SU-DHL-6 (cell line): ENCODE results near the gene GGT1.
"Not testable (repeated sequence)": the region's sequence is repeated elsewhere in the genome, so short reads cannot be mapped to it uniquely, and the experiment has no call there.

ENCODE experiments used
- H2AFZ ChIP-seq: fragments of 200-600 bp; sonication (generic); 2 replicates; pipeline ENCODE4 v1.6.1; 2014; ENCODE audit warnings: low read depth, mild to moderate bottlenecking, moderate library complexity, mixed read lengths, antibody characterized with exemption, low read length; ENCODE audit not compliant: severe bottlenecking
- H3F3A ChIP-seq: fragments of 200-600 bp; shearing (Covaris generic); 2 replicates; pipeline ENCODE4 v1.6.0; 2016; ENCODE audit warnings: antibody characterized with exemption, mild to moderate bottlenecking; ENCODE audit not compliant: insufficient read depth
- H3K27ac ChIP-seq: fragments of 200-600 bp; sonication (generic); 2 replicates; pipeline ENCODE4 v1.5.1; 2016; ENCODE audit warnings: low read depth, mild to moderate bottlenecking, low read length, moderate library complexity, mixed read lengths
- H3K27me3 ChIP-seq: fragments of 200-600 bp; sonication (generic), shearing (Covaris generic); 2 replicates; pipeline ENCODE4 v1.6.0; 2014; ENCODE audit warnings: mild to moderate bottlenecking, low read length
- H3K36me3 ChIP-seq: fragments of 200-600 bp; sonication (generic); 2 replicates; pipeline ENCODE4 v1.6.1; 2014; ENCODE audit warnings: mild to moderate bottlenecking, low read length, mixed read lengths
- H3K4me2 ChIP-seq: fragments of 300-600, 200-600 bp; shearing (Covaris generic), sonication (generic); 2 replicates; pipeline ENCODE4 v1.6.0; 2014; ENCODE audit warnings: low read length, low read depth, mild to moderate bottlenecking; ENCODE audit not compliant: poor library complexity, severe bottlenecking
- H3K4me3 ChIP-seq: fragments of 200-600 bp; sonication (generic); 2 replicates; pipeline ENCODE4 v1.5.1; 2014; ENCODE audit warnings: antibody characterized with exemption, low read length, mild to moderate bottlenecking, mixed read lengths; ENCODE audit not compliant: insufficient read depth, poor library complexity, severe bottlenecking
- H3K79me2 ChIP-seq: fragments of 200-600 bp; sonication (generic); 2 replicates; pipeline ENCODE4 v1.6.1; 2014; ENCODE audit warnings: mild to moderate bottlenecking, low read length, moderate library complexity; ENCODE audit not compliant: insufficient read depth
- H3K9ac ChIP-seq: fragments of 200-600 bp; sonication (generic); 2 replicates; pipeline ENCODE4 v1.7.0; 2014; ENCODE audit warnings: mild to moderate bottlenecking, low read length
- H3K9me2 ChIP-seq: fragments of 200-600 bp; sonication (generic); replicated peaks from 2 replicates; pipeline ENCODE4 v1.6.1; 2014; ENCODE audit warnings: low read length; ENCODE audit not compliant: insufficient read depth
- H3K9me3 ChIP-seq: fragments of 200-600 bp; sonication (generic); 2 replicates; pipeline ENCODE4 v1.6.1; 2014; ENCODE audit warnings: low read length, mixed read lengths; ENCODE audit not compliant: insufficient read depth
- H4K20me1 ChIP-seq: fragments of 200-600 bp; sonication (generic); 2 replicates; pipeline ENCODE4 v1.6.1; 2014; ENCODE audit warnings: low read depth, mild to moderate bottlenecking, antibody characterized with exemption, low read length, moderate library complexity, mixed read lengths
- EZH2phosphoT487 ChIP-seq: fragments of 200-600 bp; sonication (generic), shearing (Covaris generic); conservative IDR thresholded peaks from 2 replicates; pipeline ENCODE4 v1.6.1; 2018; ENCODE audit warnings: mild to moderate bottlenecking, antibody characterized with exemption, low read length, moderate library complexity, mixed read lengths
- TF ChIP-seq, protein P1 (sequence below): fragments of 200-600 bp; sonication (generic); IDR thresholded peaks from one replicate; pipeline ENCODE4 v1.5.1; 2017; ENCODE audit warnings: antibody characterized with exemption, mild to moderate bottlenecking, low read length, moderate library complexity; ENCODE audit not compliant: insufficient read depth, poor library complexity, severe bottlenecking

GGT1 gene

DNA sequence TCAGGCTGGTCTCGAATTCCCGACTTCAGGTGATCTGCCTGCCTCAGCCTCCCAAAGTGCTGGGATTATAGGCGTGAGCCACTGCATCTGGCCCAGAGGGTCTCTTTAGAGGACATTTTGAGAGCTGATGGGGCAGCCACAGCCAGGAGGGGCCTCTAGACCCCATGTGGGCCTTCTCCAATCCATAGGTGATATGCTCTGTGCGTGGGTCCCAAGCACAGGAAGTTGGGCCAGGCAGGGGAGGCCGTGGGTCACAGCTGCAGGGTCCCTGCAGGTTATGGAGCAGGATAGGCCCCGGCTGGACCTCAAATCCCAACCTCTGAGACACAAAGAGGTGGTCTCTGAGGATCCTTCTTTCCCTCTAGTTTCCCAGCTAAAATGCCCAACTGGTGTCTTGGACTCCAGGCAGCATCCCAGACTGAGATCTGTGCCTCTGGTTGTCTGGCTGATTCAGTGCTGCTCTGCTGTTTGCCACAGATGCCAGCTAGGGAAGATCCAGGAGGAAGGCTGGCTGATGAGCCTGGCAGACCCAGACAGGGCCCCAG, 11.6 kb upstream of the GGT1 start:
- no peak overlapping the region for H3K27ac ChIP-seq
- no peaks in the 10 kb centered on the region for H4K20me1 ChIP-seq
- no peaks in the 10 kb centered on the region for H3K9me2 ChIP-seq
- no peaks in the 10 kb centered on the region for H3K27me3 ChIP-seq
- no peaks in the 10 kb centered on the region for H3F3A ChIP-seq
- H3K4me3 ChIP-seq: no peak overlapping the region
- H3K9me3 ChIP-seq: no peaks in the 10 kb centered on the region
- H3K36me3 ChIP-seq: no peaks in the 10 kb centered on the region
- no peak overlapping the region for H3K4me2 ChIP-seq
- no peak overlapping the region for H3K9ac ChIP-seq
- H3K79me2 ChIP-seq: no peaks in the 10 kb centered on the region
- TF ChIP-seq, protein P1, sequence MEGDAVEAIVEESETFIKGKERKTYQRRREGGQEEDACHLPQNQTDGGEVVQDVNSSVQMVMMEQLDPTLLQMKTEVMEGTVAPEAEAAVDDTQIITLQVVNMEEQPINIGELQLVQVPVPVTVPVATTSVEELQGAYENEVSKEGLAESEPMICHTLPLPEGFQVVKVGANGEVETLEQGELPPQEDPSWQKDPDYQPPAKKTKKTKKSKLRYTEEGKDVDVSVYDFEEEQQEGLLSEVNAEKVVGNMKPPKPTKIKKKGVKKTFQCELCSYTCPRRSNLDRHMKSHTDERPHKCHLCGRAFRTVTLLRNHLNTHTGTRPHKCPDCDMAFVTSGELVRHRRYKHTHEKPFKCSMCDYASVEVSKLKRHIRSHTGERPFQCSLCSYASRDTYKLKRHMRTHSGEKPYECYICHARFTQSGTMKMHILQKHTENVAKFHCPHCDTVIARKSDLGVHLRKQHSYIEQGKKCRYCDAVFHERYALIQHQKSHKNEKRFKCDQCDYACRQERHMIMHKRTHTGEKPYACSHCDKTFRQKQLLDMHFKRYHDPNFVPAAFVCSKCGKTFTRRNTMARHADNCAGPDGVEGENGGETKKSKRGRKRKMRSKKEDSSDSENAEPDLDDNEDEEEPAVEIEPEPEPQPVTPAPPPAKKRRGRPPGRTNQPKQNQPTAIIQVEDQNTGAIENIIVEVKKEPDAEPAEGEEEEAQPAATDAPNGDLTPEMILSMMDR: no peak
- no peak for TF ChIP-seq EZH2phosphoT487
- H2AFZ ChIP-seq: no peak overlapping the region

DNA sequence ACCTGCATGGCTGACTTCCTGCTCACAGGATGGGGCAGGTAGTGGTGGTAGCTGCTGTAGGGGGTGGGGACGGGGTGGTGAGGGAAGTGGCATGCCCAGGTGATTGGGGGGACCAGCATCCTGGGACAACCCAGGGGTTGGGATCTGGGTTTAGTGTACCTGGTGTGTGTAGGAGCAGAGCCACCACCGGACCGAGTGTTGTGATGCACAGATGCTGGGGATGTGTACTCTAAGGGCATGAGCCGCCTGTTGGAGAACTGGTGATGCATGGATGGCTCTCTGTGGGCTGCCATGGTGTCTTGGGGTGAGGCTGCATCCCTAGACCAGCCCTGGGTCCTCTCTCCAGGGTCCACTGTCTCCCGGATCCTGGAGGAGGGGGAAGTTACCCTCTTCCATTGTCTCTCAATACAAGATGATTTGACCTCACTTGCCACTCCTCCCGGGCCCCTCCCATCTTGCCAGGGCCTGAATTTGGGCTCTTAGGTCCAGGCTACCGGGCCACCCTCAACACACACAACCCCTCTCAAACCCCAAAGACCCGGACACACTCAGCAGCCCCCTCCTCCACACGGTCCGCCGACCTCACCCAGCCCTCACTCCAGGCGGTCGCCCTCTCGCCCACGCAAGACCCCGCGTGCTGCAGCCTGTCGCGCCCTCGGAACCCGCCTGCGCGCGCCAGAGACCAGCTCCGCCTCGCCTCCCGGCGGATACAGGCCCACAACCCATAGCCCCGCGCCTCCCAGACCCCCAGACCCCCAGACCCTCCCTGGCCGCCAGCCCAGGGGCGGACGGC, 10.7 kb upstream of the GGT1 start:
- H3K4me2 ChIP-seq: peak overlapping the region; percentile 40
- no peak overlapping the region for H3K27ac ChIP-seq
- H3K9me3 ChIP-seq: no peaks in the 10 kb centered on the region
- H3K27me3 ChIP-seq: no peaks in the 10 kb centered on the region
- TF ChIP-seq, protein P1: no peak
- TF ChIP-seq EZH2phosphoT487: no peak
- H3K36me3 ChIP-seq: no peaks in the 10 kb centered on the region
- H3K79me2 ChIP-seq: no peaks in the 10 kb centered on the region
- no peaks in the 10 kb centered on the region for H4K20me1 ChIP-seq
- H2AFZ ChIP-seq: no peak overlapping the region
- peak overlapping the region; percentile 37 for H3K4me3 ChIP-seq
- no peak overlapping the region for H3K9ac ChIP-seq
- H3F3A ChIP-seq: no peaks in the 10 kb centered on the region
- H3K9me2 ChIP-seq: no peaks in the 10 kb centered on the region

DNA sequence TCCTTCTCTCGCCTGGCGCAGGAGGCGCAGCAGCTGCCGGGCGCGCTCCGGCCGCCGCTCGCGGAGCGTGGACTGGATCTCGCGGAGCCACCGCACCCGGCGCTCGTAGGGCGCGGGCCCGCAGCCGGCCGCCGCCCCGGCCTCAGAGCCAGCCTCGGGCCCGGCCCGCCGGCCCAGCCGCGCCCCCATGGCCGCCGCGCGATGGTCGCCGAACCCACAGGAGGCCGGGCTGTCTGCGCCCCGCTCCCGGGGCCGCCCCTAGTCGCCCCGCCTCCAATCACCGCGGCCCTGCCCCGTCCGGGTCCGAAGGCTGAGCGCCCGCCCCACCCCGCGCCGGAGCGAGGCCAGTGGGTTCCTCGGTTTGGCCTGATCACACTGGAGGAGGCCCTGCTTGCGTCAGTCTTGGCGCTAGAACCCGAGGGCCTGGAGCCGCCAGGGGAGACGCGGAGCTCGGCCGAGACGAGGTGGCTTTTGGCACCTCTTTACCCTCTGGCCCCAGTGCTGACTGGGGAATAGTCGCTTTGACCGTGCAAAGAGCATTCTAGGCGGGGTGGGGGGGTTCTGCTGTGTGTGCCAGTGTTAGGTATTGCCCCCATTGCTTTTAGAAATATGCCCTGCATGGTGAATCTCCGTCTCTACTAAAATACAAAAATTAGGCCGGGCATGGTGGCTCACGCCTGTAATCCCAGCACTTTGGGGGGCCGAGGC, 10.0 kb upstream of the GGT1 start, which contains the start of gene LRRC75B:
Gene LRRC75B, minus strand, starts transcription at position 223 of the 708 bp plus-strand sequence. Its CDS starts 34 bp downstream, at position 189.
- Histone ChIP-seq H3K4me2 (peak within 1 kb of the TSS; percentile 51), H3K36me3 (no peaks in the 10 kb centered on the region), H3K27ac (no peak within 1 kb of the TSS), H3K79me2 (no peaks in the 10 kb centered on the region), H3K27me3 (no peaks in the 10 kb centered on the region), H3K9me2 (no peaks in the 10 kb centered on the region), H2AFZ (no peak within 1 kb of the TSS), H3K4me3 (peak within 1 kb of the TSS; percentile 37), H3K9ac (no peak within 1 kb of the TSS), H3K9me3 (no peaks in the 10 kb centered on the region), H4K20me1 (no peaks in the 10 kb centered on the region), H3F3A (no peaks in the 10 kb centered on the region)
- TF ChIP-seq EZH2phosphoT487: no peak
- TF ChIP-seq, protein P1: no peak

DNA sequence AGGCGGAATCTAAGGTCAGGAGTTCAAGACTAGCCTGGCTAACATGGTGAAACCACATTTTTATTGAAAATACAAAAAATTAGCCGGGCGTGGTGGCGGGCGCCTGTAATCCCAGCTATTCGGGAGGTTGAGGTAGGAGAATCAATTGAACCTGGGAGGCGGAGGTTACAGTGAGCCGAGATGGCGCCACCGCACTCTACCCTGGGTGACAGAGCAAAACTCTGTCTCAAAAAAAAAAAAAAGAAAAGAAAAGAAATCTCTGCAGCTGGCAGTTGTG, 9.5 kb upstream of the GGT1 start:
- not testable (repeated sequence) for H3K27ac ChIP-seq, H3K4me2 ChIP-seq

More for the DNA sequence above, 9.5 kb upstream of the GGT1 start:
- not testable (repeated sequence) for H3K36me3 ChIP-seq, H3K9ac ChIP-seq, H2AFZ ChIP-seq, H3K9me2 ChIP-seq, H4K20me1 ChIP-seq, H3K9me3 ChIP-seq, H3F3A ChIP-seq, H3K27me3 ChIP-seq, H3K4me3 ChIP-seq, H3K79me2 ChIP-seq
